HL-60 (cell line): ENCODE measurements around the gene NIPSNAP2.

Source experiments
- DNase-seq, 2 experiments: peaks; one replicate each; pipeline ENCODE4 v3.0.0-alpha.2; 2010 to 2020; ENCODE audit warnings: low read depth in 1 of 2, low spot score in 1 of 2
- H3K27ac ChIP-seq: fragments of 250-450 bp; sonication (Bioruptor Pico); replicated peaks from 2 replicates; pipeline ENCODE4 v1.5.1; 2020; ENCODE audit warnings: mild to moderate bottlenecking, moderate library complexity
- H3K27me3 ChIP-seq: fragments of 250-450 bp; sonication (Bioruptor Pico); 2 replicates; pipeline ENCODE4 v1.5.1; 2021; ENCODE audit warnings: mild to moderate bottlenecking, moderate library complexity; ENCODE audit not compliant: insufficient read depth, poor library complexity, severe bottlenecking
- H3K4me3 ChIP-seq: replicated peaks from 2 replicates; pipeline ENCODE4 v1.5.1; 2011; ENCODE audit warnings: mild to moderate bottlenecking, control low read depth, low read length; ENCODE audit not compliant: insufficient read depth
- CTCF ChIP-seq: IDR thresholded peaks from one replicate; pipeline ENCODE4 v1.5.1; 2011; ENCODE audit warnings: low read length, control low read depth, inconsistent platforms; ENCODE audit not compliant: insufficient read depth
- GABPA ChIP-seq: IDR thresholded peaks from 2 replicates; pipeline ENCODE4 v1.6.1; 2012; ENCODE audit warnings: low read depth
- POLR2AphosphoS5 ChIP-seq: IDR thresholded peaks from 2 replicates; pipeline ENCODE4 v1.6.1; 2012; ENCODE audit warnings: low read depth
- REST ChIP-seq: IDR thresholded peaks from 2 replicates; pipeline ENCODE4 v1.6.1; 2012; ENCODE audit warnings: low read depth; ENCODE audit not compliant: insufficient replicate concordance
- SPI1 ChIP-seq: IDR thresholded peaks from 2 replicates; pipeline ENCODE4 v1.6.1; 2012; ENCODE audit warnings: low read depth, mild to moderate bottlenecking, borderline replicate concordance

The NIPSNAP2 gene

GRCh38 chr7:56019501-56019900 is 55.1 kb downstream of the NIPSNAP2 start:
- H3K27ac ChIP-seq, result no peak overlapping the region
- H3K4me3 ChIP-seq, result no peak overlapping the region
- TF ChIP-seq POLR2AphosphoS5 (no peak), SPI1 (no peak), GABPA (no peak), REST (no peak), CTCF (no peak)
- no peaks in the 10 kb centered on the region for H3K27me3 ChIP-seq
- DNase-seq, result no peak

GRCh38 chr7:56023500-56023899 is 59.1 kb downstream of the NIPSNAP2 start:
- TF ChIP-seq GABPA, result no peak
- no peak for TF ChIP-seq SPI1
- no peak for TF ChIP-seq REST
- no peak overlapping the region for H3K27ac ChIP-seq
- H3K27me3 ChIP-seq, result no peaks in the 10 kb centered on the region
- no peak for DNase-seq
- no peak overlapping the region for H3K4me3 ChIP-seq

- Histone ChIP-seq H3K4me3 (no peak overlapping the region), H3K27me3 (no peaks in the 10 kb centered on the region), H3K27ac (no peak overlapping the region)
- DNase-seq, result no peak
- TF ChIP-seq CTCF, result no peak
- no peak for TF ChIP-seq POLR2AphosphoS5
- TF ChIP-seq SPI1, result no peak
- TF ChIP-seq GABPA, result no peak
- no peak for TF ChIP-seq REST
Measured at GRCh38 chr7:56026538-56026937, 62.2 kb downstream of the NIPSNAP2 start.
